22Rv1 (cell line): ENCODE results near the gene IFNA10.

Experiments used
- ZFX ChIP-seq: fragments of 450-650 bp; IDR thresholded peaks from 2 replicates; pipeline ENCODE4 v1.6.1; 2017; ENCODE audit warnings: antibody characterized with exemption, borderline replicate concordance
- TF ChIP-seq, protein P1 (sequence below): fragments of 450-650 bp; IDR thresholded peaks from 2 replicates; pipeline ENCODE4 v1.5.1; 2017; ENCODE audit warnings: mild to moderate bottlenecking

DNA sequence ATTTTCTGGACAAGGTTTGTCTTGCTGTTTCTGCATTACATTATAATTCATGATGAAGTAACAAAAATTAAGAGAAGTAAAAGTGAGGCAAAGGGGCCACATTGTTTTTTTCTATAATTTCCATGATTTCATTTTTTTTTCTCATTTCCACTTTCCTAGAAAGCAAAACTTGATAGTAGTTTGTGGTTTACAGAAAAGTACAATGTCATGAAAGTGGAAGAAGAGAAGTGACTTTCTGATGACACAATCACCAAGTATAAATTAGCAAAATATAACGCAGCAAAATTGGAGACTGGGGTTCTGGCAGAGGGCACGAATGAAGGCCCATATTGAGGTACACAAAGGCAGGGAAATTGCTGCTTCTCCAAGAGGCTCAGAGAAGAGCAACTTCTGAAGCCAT lies 37.9 kb upstream of the IFNA10 start:
- TF ChIP-seq, protein P1, sequence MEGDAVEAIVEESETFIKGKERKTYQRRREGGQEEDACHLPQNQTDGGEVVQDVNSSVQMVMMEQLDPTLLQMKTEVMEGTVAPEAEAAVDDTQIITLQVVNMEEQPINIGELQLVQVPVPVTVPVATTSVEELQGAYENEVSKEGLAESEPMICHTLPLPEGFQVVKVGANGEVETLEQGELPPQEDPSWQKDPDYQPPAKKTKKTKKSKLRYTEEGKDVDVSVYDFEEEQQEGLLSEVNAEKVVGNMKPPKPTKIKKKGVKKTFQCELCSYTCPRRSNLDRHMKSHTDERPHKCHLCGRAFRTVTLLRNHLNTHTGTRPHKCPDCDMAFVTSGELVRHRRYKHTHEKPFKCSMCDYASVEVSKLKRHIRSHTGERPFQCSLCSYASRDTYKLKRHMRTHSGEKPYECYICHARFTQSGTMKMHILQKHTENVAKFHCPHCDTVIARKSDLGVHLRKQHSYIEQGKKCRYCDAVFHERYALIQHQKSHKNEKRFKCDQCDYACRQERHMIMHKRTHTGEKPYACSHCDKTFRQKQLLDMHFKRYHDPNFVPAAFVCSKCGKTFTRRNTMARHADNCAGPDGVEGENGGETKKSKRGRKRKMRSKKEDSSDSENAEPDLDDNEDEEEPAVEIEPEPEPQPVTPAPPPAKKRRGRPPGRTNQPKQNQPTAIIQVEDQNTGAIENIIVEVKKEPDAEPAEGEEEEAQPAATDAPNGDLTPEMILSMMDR = no peak
- no peak for TF ChIP-seq ZFX
